NAMALWA (cell line): ENCODE measurements around the gene RNF183.

Source experiments
- DNase-seq: peaks from one replicate; pipeline ENCODE4 v3.0.0-alpha.2; 2015; ENCODE audit warnings: low spot score

RNF183 gene, protein sequence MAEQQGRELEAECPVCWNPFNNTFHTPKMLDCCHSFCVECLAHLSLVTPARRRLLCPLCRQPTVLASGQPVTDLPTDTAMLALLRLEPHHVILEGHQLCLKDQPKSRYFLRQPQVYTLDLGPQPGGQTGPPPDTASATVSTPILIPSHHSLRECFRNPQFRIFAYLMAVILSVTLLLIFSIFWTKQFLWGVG

DNA sequence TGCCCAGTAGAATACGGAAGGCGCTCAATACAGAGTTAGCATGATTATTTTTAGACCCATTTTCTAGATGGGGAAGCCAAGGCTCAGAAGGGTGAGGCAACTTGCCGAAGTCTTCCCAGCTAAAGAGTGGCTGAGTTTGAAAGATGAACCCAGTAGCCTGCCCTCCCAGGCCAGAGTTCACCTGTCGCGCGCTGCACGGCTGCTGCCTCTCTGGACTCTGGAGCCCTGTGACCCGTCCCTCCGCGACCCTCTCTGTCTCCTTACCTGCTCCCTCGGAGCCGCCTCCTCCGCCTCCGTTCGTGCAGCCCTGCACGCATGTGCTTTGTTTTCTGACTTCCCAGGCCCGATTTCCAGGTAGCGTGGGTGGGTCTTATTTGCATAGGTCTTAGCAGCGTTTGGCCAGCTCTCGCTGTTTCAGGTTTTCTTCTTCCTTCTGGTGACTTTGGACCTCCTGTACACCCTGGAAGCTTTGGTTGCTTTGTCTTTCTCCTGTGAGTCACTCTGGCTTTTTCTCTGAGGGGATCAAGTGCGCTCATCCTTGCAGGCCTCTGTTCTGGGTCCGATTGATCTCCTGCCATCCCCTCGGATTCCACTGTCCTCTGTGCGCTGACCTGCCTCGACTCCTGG is at the start of gene RNF183:
TSS of gene RNF183 (minus strand) at position 585 of the 627 bp plus-strand sequence. CDS start 5,192 bp downstream, outside the sequence.
- no peak for DNase-seq

DNA sequence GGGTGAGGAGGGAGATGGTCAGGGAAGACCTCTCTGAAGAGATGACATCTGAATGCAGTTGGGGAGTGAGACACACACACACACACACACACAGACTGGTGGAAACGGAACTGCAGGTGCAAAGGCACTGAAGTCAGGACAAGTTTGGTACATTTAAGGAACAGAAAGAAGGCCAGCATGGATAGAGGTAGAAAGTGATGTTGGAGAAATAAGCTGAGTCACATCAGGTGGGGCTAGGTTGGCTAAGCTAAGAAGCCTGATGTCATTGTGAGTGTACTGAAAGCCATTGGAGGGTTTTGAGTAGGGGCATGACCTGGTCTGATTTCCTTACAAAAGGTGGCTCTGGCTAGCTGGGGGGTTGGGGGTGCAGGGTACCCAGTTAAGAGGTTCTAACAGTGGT is 49.2 kb upstream of the RNF183 start:
- DNase-seq: peak; percentile 21

DNA sequence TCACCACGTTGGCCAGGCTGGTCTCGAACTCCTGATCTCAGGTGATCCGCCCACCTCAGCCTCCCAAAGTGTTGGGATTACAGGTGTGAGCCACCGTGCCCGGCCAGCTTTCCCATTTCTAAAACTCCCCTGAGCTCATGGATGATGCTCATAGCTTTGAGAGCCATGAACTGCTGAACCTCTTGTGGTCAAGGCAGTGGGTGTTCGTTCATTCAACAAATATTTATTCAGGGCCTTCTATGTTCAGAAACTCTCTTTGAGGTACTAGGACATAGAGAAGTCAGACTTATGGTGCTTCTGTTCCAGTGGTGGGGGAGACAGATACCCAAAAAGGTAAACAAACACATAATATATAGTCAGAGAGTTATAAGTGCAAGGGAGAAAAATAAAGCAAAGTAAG is 48.8 kb upstream of the RNF183 start:
- no peak for DNase-seq

DNA sequence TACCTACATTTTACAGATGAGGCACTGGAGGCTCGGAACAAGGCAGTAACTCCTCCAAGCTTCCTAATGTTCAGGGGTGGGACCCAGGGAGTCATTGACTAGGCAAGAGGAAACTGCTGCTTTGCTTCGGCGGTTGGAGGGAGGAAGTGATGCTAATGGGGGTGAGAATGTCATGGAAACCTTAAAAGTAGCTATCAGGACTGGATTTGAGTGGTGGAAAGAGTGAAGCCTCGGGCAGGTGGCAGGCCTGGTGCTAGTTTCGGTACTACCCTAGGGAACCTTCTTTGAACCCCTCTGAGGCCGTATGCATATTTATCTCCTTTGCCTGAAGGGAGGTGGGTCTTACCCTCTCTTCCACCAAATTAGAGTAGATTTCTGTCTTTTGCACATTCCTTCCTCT is 47.8 kb upstream of the RNF183 start:
- DNase-seq: no peak

DNA sequence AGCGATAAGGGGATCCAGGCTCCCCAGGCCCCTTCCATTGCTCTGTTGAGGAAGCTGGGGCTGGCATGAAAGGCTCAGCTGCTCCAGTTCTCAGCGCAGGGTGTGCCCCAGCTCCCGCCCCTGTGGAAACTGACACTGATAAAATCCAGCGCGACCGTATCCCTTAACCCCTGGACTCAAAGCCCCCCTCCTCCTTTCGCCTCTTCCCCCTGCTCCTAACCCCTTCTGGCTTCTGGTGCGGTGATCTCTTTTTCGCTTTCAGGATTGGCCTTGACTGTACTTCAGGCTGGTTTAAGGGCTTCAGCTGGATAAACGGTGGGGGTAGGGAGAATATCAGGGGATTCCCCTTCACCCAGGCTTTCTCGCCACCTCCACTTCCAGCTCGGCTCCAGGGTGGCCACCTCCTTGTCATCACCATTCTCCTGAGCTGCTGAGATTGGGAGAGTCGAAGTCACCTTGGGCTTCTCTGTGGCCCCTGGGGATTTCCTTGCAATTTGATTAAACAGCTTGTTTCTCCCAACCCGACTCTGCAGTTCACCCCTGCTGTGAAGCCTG is 47.0 kb upstream of the RNF183 start:
- DNase-seq: no peak

DNA sequence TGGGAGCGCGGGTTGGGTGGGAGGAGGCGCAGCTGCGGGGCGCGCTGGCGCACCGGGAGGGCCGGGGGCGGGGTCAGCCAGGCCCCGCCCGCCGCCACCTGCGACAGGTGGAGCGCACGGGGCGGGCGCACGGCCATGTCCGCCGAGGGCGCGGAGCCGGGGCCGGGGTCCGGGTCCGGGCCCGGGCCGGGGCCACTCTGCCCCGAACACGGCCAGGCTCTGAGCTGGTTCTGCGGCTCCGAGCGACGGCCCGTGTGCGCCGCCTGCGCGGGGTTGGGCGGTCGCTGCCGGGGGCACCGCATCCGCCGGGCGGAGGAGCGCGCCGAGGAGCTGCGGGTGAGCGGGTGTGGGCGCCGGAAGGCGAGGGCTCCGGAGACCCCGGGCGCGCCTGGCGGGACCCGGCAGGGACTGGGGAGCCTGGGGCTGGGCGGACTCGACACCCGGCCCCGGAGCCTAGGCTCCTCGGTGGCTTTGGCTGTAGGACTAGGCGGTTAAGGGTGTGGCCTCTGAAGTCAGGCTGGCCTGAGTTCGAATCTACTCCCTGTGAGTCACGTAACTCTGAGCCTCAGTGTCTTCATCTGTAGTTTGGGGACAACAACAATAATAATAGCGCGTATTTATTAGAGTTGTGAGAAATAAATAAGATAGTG is 46.4 kb upstream of the RNF183 start, which contains the start of gene BSPRY:
TSS of gene BSPRY (plus strand) at position 97 of the 650 bp plus-strand sequence. CDS start at position 136, 39 bp downstream.
- no peak for DNase-seq

DNA sequence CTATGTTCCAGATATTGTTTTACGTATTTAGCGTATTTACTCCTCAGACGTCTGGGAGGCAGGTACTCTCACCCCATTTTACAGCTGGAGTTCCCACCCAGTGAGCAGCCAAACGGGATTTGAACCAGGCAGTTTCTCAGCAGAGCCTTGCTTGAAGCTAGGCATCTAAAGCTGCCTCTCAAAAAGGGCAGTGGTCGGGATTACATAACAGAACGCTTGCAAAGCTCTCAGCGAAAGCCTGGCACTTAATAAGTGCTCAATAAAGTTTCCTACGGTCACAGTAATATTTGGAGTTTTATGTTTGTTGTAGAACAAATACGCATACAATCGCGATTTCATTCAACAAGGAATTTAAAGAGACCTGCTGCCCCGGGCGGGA is 45.9 kb upstream of the RNF183 start:
- DNase-seq: no peak

DNA sequence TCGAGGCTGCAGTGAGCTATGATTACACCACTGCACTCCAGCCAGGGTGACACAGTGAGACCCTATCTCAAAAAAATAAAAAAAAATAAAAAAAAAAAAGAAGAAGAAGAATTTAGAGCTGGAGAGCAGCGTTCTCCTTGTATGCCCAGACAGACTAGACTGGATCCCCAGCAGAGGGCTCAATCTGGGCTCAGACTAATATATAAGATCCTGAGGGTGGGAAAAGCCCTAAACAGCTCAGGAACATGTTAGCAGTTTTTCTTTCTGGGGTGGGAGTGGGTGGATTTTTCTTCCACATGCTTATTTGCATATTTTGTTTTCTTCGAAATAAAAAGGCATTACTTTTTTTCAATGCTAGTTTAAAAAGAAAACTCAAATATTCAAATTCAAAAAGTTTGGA is 45.3 kb upstream of the RNF183 start:
- no peak for DNase-seq

DNA sequence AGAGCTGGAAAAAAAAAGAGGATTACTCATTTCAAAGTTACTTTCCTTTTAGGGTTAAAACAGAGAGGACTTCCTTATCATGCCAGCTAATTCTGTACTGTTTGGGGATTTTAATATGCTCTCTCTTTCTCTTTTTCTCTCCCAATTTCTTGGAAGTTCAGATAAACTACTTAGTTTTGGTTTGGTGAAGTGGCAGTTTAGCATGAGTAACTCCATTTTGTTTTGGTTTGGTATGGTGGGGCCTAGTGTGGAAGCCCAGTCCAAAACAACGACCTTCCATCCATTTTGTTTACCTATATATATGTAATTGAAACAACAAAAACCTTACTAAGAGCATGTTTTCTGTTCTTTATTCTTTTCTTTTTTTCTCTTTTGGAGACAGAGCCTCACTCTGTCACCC is 42.5 kb upstream of the RNF183 start:
- DNase-seq: no peak

DNA sequence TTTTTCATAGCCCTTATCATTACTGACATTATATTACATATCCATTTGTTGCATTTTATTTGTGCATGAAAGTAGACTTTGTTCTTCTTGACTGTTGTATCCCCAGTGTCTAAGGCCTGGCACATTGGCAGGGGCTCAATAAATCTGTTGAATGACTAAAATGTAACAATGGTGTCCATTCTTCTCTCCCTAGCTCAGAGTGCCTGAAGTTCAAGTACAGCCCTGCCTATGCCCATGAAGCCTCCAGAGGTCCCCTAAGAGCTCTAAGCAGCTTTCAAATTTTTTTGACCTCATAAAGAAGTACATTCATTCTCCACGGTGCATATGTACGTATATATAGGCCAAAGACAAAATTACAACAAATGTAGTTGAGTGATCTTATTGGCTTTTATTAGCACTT is 42.0 kb upstream of the RNF183 start:
- no peak for DNase-seq

DNA sequence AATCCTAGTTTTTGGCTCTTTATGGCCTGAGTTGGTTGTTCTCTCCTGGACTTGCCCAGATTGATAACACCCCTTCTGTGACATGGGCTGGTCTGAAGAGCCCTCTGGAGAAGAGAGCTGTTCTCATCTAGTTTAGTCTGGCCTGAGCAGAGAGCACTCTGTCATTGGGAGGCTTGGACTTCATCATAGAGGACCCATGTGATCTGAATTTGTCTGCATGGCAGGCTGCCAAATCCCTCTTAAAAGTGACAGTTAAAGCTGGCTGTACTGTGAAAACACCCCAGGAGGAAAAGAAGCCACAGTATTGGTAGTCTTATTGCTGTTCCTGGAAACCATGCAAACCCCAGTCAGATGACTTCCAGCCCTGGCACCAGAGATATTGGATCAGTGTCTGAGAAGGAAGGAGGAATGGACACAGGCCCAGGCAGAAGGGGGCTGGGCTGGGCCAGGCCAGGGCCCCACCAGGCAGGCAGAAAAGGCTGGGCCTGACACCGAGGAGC is 40.6 kb upstream of the RNF183 start:
- peak; percentile 52 for DNase-seq

DNA sequence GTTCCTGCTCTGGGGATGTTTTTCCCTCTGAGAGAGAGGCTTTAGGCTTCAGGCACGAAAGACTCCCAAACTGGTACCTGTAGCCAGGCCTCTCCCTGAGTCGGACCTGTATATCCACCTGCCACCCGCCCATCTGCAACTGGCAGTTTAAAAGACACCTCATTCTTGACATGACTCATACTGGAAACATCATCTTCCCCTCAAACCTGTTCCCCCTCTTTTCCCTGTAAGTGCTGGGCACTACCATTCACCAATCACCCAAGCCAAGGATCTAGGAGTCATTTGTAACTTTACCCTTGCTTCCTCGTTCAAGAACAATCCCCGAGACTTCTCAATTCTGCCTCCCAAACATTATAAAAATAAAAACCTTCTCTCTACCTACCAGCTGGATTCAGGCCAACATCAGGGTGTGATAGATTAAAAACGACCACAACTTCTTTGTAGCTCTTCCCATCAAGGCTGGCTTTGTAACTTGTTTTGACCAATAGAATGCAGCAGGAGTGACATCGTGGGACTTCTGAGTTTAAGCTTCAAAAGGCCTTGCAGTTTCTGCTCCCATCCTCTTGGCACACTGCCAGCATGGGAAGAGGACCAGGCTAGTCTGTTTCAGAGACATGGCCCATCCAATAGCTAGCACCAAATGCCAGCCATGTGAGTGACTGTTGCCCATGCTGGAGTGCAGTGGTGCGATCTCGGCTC is 38.7 kb upstream of the RNF183 start:
- peak; percentile 11 for DNase-seq

DNA sequence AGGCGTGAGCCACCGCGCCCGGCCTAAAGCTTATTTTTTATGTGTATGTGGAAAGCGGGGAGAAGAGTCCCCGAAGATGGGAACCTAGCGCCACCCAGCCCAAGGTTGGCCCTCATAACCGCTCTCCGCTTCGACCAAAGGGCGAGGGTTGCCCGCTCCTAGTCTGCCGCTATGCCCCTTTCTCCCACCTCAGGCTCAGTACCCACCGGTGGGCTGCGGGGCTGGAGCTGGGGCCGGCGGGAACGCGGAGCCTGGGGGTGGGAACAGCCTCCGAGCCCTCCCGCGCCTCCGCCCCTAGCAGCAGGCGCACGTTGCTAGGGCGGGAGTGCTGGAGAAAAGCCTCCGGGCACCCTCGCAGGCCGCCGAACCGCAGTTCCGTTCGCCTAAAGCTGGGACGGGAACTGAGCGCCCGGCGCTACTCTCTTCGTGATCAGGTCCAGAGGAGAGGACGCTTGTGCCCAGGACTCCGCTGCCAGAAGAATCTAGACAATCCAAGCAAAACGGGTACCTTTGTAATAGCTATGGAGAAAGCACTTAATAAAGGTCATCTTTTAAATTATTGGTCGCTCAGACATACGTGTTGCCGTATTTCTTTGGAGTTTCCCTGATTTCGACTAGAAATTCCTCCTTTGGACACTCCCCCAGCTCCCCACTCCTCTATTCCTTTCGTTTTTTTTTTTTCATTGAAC is 37.0 kb upstream of the RNF183 start, which contains the start of gene WDR31:
TSS of gene WDR31 (minus strand) at position 265 of the 689 bp plus-strand sequence. CDS start 8,253 bp downstream, outside the sequence.
- DNase-seq: peak; percentile 81

DNA sequence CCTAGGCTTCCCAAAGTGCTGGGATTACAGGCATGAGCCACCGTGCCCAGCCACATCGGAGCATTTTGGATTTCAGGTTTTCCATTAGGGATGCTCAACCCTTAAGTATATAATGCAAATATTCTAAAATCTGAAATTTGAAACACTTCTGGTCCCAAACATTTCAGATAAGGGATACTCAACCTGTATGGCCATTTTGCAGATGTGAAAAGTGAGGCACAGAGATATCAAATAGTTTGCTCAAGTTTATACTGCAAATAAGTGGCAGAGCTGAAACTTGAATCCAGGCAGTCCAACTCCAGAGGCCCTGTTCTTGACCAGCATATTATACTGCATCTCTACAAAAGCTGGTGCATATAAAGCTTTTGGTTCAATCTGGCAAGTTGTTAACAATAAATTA is 34.5 kb upstream of the RNF183 start:
- DNase-seq: no peak

DNA sequence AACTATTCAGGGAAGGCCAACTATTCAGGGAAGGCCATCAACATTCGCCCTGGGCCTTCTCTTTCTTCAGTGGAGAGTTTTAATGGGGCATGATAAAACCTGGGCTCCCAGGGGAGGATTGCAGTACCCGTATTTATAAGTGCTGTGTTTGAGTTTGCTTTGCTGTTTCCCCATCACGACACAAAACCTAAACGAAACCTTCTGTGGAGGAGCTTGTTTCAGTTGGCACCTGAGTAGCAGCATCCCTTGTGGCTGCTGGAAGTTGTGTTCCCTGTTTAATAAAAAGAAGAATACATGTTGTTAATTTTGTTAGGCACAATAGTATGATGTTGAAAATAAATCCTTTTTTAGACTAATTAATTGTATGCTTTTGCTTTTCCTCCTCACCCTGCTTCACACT is 28.6 kb upstream of the RNF183 start:
- DNase-seq: no peak

DNA sequence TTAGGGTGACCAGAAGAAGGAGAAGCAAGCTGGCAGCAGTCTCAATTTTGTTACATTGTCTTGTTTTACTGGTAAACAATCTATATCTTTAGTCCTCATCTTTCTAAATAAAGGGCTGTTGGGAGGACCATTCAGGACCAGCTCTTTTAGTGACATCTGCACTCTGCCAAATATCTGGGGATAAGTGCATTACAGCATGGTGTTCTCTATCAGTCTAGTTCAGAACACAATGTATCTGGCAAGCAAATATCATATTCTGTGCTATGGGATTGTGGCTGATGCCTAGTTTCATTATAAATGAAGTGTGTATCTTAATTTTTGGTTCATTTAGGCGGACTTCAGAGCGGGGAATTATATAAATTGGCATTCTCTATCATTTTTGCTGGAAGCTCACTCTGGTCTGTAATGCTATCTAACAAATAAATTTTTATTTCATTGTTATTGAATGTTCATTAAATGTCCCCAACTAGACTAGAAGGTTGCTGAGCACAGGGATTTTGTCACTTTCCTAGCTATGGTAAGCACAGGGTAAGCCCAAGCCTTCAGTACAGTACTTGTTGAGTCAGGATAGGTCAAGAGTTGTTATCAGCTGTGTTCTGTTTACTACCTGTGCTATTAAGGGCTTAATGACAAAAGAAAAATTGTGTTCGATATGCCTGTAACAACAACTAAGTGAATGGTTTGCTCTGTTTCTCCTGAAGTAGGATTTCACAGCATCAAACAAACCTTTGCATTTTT is 25.0 kb upstream of the RNF183 start:
- no peak for DNase-seq

DNA sequence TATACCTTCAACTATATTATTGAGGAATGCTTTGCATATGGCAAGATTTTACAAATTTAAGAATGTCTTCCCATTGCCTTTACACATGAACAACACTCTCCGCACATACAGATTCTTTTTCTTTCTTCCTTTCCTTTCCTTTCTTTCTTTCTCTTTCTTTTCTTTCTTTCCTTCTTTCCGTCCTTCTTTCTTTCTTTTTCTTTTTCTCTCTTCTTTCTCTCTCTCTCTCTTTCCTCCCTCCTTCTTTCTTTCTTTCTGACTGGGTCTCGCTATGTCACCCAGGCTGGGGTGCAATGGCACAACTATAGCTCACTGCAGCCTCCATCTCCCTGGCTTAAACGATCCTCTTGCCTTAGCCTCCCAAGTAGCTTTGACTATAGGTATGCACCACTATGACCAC is 23.1 kb upstream of the RNF183 start:
- no peak for DNase-seq

DNA sequence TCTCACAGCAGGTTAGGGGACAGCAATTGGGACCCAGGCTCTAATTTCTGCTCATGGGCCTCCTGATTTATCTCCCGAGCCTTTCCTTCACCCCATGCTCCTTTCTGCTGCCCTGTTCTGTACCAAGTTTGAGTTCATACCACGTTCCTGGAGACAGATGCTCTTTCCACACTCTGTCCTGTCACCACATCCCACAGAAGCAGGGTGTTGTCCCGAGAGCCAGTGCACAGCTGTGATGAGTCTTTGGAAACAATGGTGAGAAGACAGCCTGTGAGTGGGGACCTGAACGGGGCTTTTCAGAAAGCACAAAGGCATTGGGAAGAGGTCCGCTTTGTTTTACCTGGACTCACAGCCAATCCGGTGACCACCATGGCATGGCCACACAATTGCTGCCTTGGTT is 19.5 kb upstream of the RNF183 start:
- no peak for DNase-seq

DNA sequence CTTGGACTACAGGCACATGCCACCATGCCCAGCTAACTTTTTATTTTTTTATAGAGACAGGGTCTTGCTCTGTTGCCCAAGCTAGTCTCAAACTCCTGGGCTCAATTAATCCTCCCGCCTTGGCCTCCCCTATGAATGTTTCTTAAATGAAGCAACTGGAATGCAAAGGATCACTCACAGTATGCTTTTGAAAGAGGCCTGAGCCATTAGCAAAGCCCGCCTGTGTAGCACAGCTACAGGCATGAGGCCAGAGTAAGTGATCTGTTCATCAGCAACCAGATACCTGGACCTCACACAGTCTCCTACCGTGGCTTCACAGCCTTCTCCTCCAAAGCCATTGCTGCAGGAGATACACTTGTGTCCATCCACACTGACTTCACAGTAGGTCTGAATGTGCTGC is 16.9 kb upstream of the RNF183 start:
- DNase-seq: no peak

DNA sequence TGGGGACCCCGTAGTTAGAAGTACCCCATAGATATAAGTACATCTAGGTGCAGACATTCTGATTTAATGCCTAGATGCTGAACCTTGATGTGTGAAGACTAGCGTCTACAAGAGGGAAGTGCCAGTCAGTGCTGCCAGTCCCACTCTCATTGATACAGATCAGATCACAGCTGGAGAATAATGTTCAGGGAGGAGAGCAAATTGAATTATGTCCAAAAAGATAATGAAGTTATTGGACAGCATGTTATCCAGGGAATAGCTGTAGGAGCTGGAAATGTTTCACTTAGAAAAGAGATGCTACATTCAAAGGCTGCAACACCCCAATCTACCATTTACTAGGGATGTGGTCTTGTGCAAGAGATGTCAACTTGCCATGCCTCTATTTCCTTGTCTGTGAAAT is 15.9 kb upstream of the RNF183 start:
- DNase-seq: no peak

DNA sequence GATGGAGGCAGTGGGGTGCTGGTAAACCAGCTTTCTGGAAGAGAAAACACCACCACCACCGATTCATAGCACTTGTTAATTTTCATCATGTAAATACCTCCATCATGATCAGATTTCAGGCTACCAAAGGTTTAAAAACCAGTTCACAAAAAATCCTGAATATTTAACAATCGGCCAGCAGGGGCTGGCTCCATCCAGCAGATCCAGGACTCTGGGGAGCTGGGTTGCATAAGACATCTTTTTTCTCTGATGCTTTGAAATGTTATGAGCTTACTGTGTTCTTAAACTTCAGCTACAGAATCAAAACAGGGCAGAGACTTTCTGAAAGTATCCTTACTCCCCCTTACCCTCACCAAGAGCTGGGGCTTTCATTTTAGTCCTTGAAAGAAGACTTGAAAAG is 14.6 kb upstream of the RNF183 start:
- no peak for DNase-seq
